ENCODE measurements around the gene AICDA. TPM values are rescaled to one million over a fixed set of nuclear protein-coding genes. Genes with fewer than 3 reads are reported as not detected.

The AICDA gene
- total RNA-seq, 1 donor from 2014 or later = 0.10 TPM

DNA sequence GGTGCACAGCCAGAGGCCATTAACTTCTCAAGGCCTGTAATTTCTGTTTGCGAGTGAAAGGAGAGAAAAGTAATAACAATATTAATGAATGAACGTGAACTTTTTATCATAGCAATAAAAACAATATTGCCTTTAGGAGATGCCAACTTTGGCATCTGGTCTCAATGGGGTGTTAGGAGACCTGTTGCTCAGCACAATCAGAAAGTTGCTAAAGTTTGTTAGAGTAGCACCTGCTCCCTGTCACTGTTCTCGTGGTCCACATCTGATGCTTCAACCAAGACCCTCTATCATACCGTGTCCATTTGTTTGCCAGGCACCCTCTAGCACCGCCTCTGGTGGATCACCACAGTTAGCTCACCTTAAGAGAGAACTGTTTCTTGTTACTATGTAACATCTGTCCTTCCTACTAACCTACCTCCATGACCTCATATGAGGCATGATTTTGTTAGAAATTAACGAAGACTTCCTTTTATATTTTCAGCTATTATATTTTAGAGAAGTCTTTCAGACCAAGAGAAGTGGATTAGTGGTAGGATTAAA, 59.5 kb downstream of the AICDA start:
- TF ChIP-seq, protein P1, sequence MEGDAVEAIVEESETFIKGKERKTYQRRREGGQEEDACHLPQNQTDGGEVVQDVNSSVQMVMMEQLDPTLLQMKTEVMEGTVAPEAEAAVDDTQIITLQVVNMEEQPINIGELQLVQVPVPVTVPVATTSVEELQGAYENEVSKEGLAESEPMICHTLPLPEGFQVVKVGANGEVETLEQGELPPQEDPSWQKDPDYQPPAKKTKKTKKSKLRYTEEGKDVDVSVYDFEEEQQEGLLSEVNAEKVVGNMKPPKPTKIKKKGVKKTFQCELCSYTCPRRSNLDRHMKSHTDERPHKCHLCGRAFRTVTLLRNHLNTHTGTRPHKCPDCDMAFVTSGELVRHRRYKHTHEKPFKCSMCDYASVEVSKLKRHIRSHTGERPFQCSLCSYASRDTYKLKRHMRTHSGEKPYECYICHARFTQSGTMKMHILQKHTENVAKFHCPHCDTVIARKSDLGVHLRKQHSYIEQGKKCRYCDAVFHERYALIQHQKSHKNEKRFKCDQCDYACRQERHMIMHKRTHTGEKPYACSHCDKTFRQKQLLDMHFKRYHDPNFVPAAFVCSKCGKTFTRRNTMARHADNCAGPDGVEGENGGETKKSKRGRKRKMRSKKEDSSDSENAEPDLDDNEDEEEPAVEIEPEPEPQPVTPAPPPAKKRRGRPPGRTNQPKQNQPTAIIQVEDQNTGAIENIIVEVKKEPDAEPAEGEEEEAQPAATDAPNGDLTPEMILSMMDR (IDR thresholded peaks at IDR 0.05; ENCODE audit: unreplicated experiment) = no peak
- H3K36me3 Mint-ChIP-seq (ENCODE audit: low read depth, unreplicated experiment) = no peaks in the 10 kb centered on the region
- H3K27ac Mint-ChIP-seq (ENCODE audit: unreplicated experiment) = no peak overlapping the region
- H3K4me1 Mint-ChIP-seq (ENCODE audit: unreplicated experiment) = no peaks in the 10 kb centered on the region
- no peak for DNase-seq (ENCODE audit: low spot score)
- no peak overlapping the region for H3K4me3 Mint-ChIP-seq (ENCODE audit: unreplicated experiment)
- H3K9me3 Mint-ChIP-seq (ENCODE audit: unreplicated experiment) = no peaks in the 10 kb centered on the region
- no peaks in the 10 kb centered on the region for H3K27me3 Mint-ChIP-seq (ENCODE audit: unreplicated experiment)

Other genes with a start within 250 kb of the AICDA start
- gene CLEC6A, start 156.9 kb downstream of the AICDA start, total RNA-seq (ENCODE audit: unreplicated experiment) = not detected
- gene CLEC4D, start 99.4 kb downstream of the AICDA start, total RNA-seq (ENCODE audit: unreplicated experiment) = 0.31 TPM
- 1.2 TPM for gene CLEC4E, start 72.0 kb downstream of the AICDA start, total RNA-seq (ENCODE audit: unreplicated experiment)
- gene MFAP5, start 50.0 kb upstream of the AICDA start, total RNA-seq (ENCODE audit: unreplicated experiment) = 0.31 TPM
- 101 TPM for gene RIMKLB, start 85.1 kb upstream of the AICDA start, total RNA-seq (ENCODE audit: unreplicated experiment)
- not detected for gene A2ML1, start 209.8 kb upstream of the AICDA start, total RNA-seq (ENCODE audit: unreplicated experiment)